GM23338 (cell line): ENCODE data around the gene AAMDC.
A peak's percentile ranks its signal among the peaks of the same experiment; 100 is the strongest.

ENCODE experiments used
- CREB1 ChIP-seq: fragments of 250-450 bp; sonication (Bioruptor Pico); IDR thresholded peaks from 2 replicates; pipeline ENCODE4 v1.5.0; 2020; ENCODE audit warnings: low read depth, mild to moderate bottlenecking, moderate library complexity
- CTCF ChIP-seq, 2 experiments: fragments of 200-600 bp in 1 of 2; sonication (generic) in 1 of 2; conservative IDR thresholded peaks; 2 replicates each; pipeline versions ENCODE4 v1.5.1 to v1.6.1; 2016 to 2017; ENCODE audit warnings: antibody characterized with exemption in 2 of 2, low read depth in 2 of 2, mild to moderate bottlenecking in 2 of 2, moderate library complexity in 1 of 2
- ETS1 ChIP-seq: IDR thresholded peaks from 2 replicates; pipeline ENCODE4 v1.6.1; 2016; ENCODE audit warnings: antibody characterized with exemption
- EZH2 ChIP-seq: fragments of 200-600 bp; sonication (generic); IDR thresholded peaks from one replicate; pipeline ENCODE4 v1.8.0; 2017; ENCODE audit warnings: antibody characterized with exemption, mild to moderate bottlenecking, low read depth; ENCODE audit not compliant: unreplicated experiment
- EZH2phosphoT487 ChIP-seq: fragments of 200-600 bp; sonication (generic); IDR thresholded peaks from one replicate; pipeline ENCODE4 v1.8.1; 2018; ENCODE audit warnings: antibody characterized with exemption; ENCODE audit not compliant: unreplicated experiment
- JUNB ChIP-seq: IDR thresholded peaks from one replicate; pipeline ENCODE4 v1.6.1; 2016; ENCODE audit warnings: antibody characterized with exemption; ENCODE audit not compliant: unreplicated experiment
- POLR2AphosphoS5 ChIP-seq: IDR thresholded peaks from 2 replicates; pipeline ENCODE4 v1.6.1; 2016; ENCODE audit warnings: antibody characterized with exemption, low read depth
- REST ChIP-seq: IDR thresholded peaks from one replicate; pipeline ENCODE4 v1.6.1; 2018; ENCODE audit warnings: antibody characterized with exemption; ENCODE audit not compliant: unreplicated experiment
- ZNF331 ChIP-seq: fragments of 250-450 bp; sonication (Bioruptor Pico); IDR thresholded peaks from 2 replicates; pipeline ENCODE4 v1.5.0; 2020; ENCODE audit warnings: low read depth, mild to moderate bottlenecking, moderate library complexity

GRCh38 chr11:77789731-77790476 lies 31.0 kb upstream of the AAMDC start:
- peak; percentile 45 to 65 for TF ChIP-seq CTCF (conservative IDR thresholded peaks at IDR 0.05; ENCODE audit: low read depth in 2 of 2)
- TF ChIP-seq EZH2, result no peak
- no peak for TF ChIP-seq POLR2AphosphoS5
- no peak for TF ChIP-seq ETS1
- no peak for TF ChIP-seq REST
- no peak for TF ChIP-seq EZH2phosphoT487
- no peak for TF ChIP-seq CREB1 (CRISPR knock-in tag)
- TF ChIP-seq ZNF331 (CRISPR knock-in tag), result no peak
- TF ChIP-seq JUNB, result no peak
